GM18499 (cell line): Measurements from ENCODE around the gene ADIRF.
"Not testable (repeated sequence)": the region's sequence is repeated elsewhere in the genome, so short reads cannot be mapped to it uniquely, and the experiment has no call there.

ENCODE experiments used
- ATAC-seq: cut with Tn5 transposase; IDR thresholded peaks from one replicate; pipeline ENCODE4 v1.9.1; 2021; ENCODE audit warnings: moderate number of reproducible peaks; ENCODE audit not compliant: insufficient read depth, unreplicated experiment

ADIRF gene

GRCh38 chr10:86974484-86974883 lies 6.2 kb downstream of the ADIRF start:
- ATAC-seq, result no peak

- no peak for ATAC-seq
Observed at GRCh38 chr10:86976362-86977056, 8.2 kb downstream of the ADIRF start.

- ATAC-seq, result not testable (repeated sequence)
Observed at GRCh38 chr10:86978457-86978856, 10.2 kb downstream of the ADIRF start.

GRCh38 chr10:86979296-86979818 lies 11.1 kb downstream of the ADIRF start:
- ATAC-seq, result no peak

- no peak for ATAC-seq
Observed at GRCh38 chr10:86979977-86980448, 11.7 kb downstream of the ADIRF start.

- not testable (repeated sequence) for ATAC-seq
Observed at GRCh38 chr10:86981020-86981419, 12.7 kb downstream of the ADIRF start.

- no peak for ATAC-seq
Observed at GRCh38 chr10:86981716-86982115, 13.4 kb downstream of the ADIRF start.

GRCh38 chr10:86984498-86984897 lies 16.2 kb downstream of the ADIRF start:
- ATAC-seq, result not testable (repeated sequence)

- ATAC-seq, result no peak
Observed at GRCh38 chr10:86988520-86988919, 20.2 kb downstream of the ADIRF start.

- ATAC-seq, result not testable (repeated sequence)
Observed at GRCh38 chr10:86991362-86991761, 23.1 kb downstream of the ADIRF start.

GRCh38 chr10:86992456-86992855 lies 24.2 kb downstream of the ADIRF start:
- no peak for ATAC-seq

- ATAC-seq, result no peak
Observed at GRCh38 chr10:86992929-86993328, 24.6 kb downstream of the ADIRF start.

GRCh38 chr10:86999802-87000403 lies 31.6 kb downstream of the ADIRF start:
- ATAC-seq, result not testable (repeated sequence)

GRCh38 chr10:87000491-87000890 lies 32.2 kb downstream of the ADIRF start:
- no peak for ATAC-seq

- not testable (repeated sequence) for ATAC-seq
Observed at GRCh38 chr10:87007124-87007523, 38.8 kb downstream of the ADIRF start.

- not testable (repeated sequence) for ATAC-seq
Observed at GRCh38 chr10:87007674-87008073, 39.4 kb downstream of the ADIRF start.

GRCh38 chr10:87008303-87008702 lies 40.0 kb downstream of the ADIRF start:
- not testable (repeated sequence) for ATAC-seq

GRCh38 chr10:87009134-87009696 lies 40.9 kb downstream of the ADIRF start:
- not testable (repeated sequence) for ATAC-seq

GRCh38 chr10:87013528-87013927 lies 45.2 kb downstream of the ADIRF start:
- ATAC-seq, result not testable (repeated sequence)

- not testable (repeated sequence) for ATAC-seq
Observed at GRCh38 chr10:87014986-87015716, 46.9 kb downstream of the ADIRF start.
